ENCODE data around the gene OS9.
"Not testable (repeated sequence)": the region's sequence is repeated elsewhere in the genome, so short reads cannot be mapped to it uniquely, and the experiment has no call there.

The OS9 gene

GRCh38 chr12:57661376-57661775 lies 32.6 kb upstream of the OS9 start:
- no peak for TF ChIP-seq CTCF (IDR thresholded peaks at IDR 0.05)
- H3K4me3 ChIP-seq, result no peak overlapping the region

GRCh38 chr12:57665066-57665820 lies 28.7 kb upstream of the OS9 start:
- H3K27ac ChIP-seq; DNase-seq (ENCODE audit: low spot score); H3K4me3 ChIP-seq: not testable (repeated sequence)

More at GRCh38 chr12:57661376-57661775, 32.6 kb upstream of the OS9 start:
- no peak overlapping the region for H3K27ac ChIP-seq
- no peak for DNase-seq (ENCODE audit: low spot score)

DNA sequence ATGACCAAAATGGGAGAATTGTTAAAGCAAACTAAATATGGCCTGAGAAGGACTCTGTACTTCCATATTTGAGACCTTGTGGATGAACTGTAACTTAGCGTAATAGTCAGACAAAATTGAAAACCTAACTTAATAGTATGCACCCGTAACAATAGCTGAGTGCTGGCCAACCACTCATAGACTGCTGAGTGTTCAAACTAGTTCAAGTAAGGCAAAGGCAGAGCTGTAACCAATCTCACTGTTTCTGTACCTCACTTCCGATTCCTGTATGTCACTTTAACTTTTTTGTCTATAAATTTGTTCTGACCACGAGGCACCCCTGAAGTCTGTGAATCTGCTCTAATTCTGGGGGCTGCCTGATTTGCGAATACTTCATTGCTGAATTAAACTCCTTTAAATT lies 27.0 kb upstream of the OS9 start:
- DNase-seq (ENCODE audit: low spot score), result no peak
- H3K27ac ChIP-seq, result no peak overlapping the region
- no peak overlapping the region for H3K4me3 ChIP-seq
- no peak for TF ChIP-seq CTCF (IDR thresholded peaks at IDR 0.05)

DNA sequence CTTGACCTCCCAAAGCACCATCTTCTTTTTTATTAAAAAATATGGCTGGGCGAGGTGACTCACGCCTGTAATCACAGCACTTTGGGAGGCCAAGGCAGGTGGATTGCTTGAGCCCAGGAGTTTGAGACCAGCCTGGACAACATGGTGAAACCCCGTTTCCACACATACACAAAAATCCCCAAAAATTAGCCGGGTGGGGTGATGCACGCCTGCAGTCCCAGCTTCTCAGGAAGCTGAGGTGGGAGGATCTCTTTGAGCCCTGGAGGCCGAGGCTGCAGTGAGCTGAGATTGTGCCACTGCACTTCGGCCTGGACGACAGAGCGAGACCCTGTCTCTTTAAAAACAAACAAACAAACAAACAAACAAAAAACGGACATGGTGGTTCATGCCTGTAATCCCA lies 24.2 kb upstream of the OS9 start:
- not testable (repeated sequence) for DNase-seq (ENCODE audit: low spot score); H3K27ac ChIP-seq; H3K4me3 ChIP-seq

- H3K4me3 ChIP-seq; DNase-seq (ENCODE audit: low spot score); H3K27ac ChIP-seq: not testable (repeated sequence)
These were observed 22.1 kb upstream of the OS9 start for GRCh38 chr12:57671811-57672210.

DNA sequence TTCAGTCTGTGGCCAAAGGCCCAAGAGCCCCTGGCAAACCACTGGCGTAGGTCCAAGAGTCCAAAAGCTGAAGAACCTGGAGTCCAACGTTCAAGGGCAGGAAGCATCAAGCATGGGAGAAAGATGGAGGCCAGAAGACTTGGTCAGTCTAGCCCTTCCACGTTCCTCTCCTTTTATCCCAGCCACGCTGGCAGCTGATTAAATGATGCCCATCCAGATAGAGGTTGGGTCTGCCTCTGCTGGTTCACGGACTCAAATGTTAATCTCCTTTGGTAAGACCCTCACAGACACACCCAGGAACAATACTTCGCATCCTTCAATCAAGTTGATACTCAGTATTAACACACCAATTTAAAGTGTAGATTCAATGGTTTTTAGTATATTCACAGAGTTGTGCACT lies 21.1 kb upstream of the OS9 start:
- H3K4me3 ChIP-seq, result no peak overlapping the region
- no peak for TF ChIP-seq CTCF (IDR thresholded peaks at IDR 0.05)
- no peak for DNase-seq (ENCODE audit: low spot score)
- H3K27ac ChIP-seq, result no peak overlapping the region

DNA sequence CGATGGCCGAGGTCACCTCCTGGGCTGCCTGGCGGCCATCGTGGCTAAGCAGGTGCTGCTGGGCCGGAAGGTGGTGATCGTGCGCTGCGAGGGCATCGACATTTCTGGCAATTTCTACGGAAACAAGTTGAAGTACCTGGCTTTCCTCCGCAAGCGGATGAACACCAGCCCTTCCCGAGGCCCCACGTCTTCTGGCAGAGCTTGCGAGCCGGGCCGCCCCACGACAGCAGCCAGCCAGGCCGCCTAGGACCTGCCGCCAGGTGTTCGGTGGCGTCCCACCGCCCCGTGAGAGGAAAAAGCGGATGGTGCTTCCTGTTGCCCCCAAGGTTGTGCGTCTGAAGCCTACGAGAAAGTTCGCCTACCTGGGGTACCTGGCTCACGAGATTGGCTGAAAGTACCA lies 19.2 kb upstream of the OS9 start:
- DNase-seq (ENCODE audit: low spot score), result no peak
- TF ChIP-seq CTCF (IDR thresholded peaks at IDR 0.05), result no peak
- no peak overlapping the region for H3K4me3 ChIP-seq

GRCh38 chr12:57677947-57678346 lies 16.0 kb upstream of the OS9 start:
- not testable (repeated sequence) for H3K27ac ChIP-seq; DNase-seq (ENCODE audit: low spot score); H3K4me3 ChIP-seq

More for the DNA sequence above, 19.2 kb upstream of the OS9 start:
- H3K27ac ChIP-seq, result no peak overlapping the region

GRCh38 chr12:57679697-57680096 lies 14.2 kb upstream of the OS9 start:
- Histone ChIP-seq H3K27ac (no peak overlapping the region), H3K4me3 (no peak overlapping the region)
- no peak for TF ChIP-seq CTCF (IDR thresholded peaks at IDR 0.05)
- DNase-seq (ENCODE audit: low spot score), result no peak

All from coronary artery (tissue), 2 donors.